SK-N-SH (cell line): Measurements from ENCODE around the gene HHEX. TPM values are rescaled to one million over a fixed set of nuclear protein-coding genes. Genes with fewer than 3 reads are reported as not detected.

Experiments
- CTCF ChIA-PET: fragments of 300-600, 350-600 bp; formaldehyde crosslinking; extraction: SDS; loops from one replicate; lab custom pipeline; 2021; lab: Yijun Ruan, JAX
- POLR2A ChIA-PET: fragments of 350-600 bp; sonication (Branson Sonifier 250); formaldehyde crosslinking; extraction: SDS; loops from one replicate; lab custom pipeline; 2020; ENCODE audit warnings: antibody characterized with exemption, inconsistent platforms; lab: Yijun Ruan, JAX
- DNase-seq: peaks from one replicate; pipeline ENCODE4 v3.0.0; 2012
- H2AFZ ChIP-seq: fragments of 200-600 bp; sonication (generic); 2 replicates; pipeline ENCODE4 v1.8.1; 2016; ENCODE audit warnings: antibody characterized with exemption, mild to moderate bottlenecking, low read depth
- H3F3A ChIP-seq: fragments of 200-600 bp; sonication (generic); replicated peaks from 2 replicates; pipeline ENCODE3; 2016; ENCODE audit warnings: antibody characterized with exemption, mild to moderate bottlenecking; ENCODE audit not compliant: insufficient read depth
- H3K27ac ChIP-seq, 2 experiments: fragments of 200-500 bp in 1 of 2; fragments of 200-600 bp in 1 of 2; sonication (Bioruptor generic) in 1 of 2; sonication (generic), shearing (Covaris generic) in 1 of 2; 2 replicates each; pipeline versions ENCODE4 v1.5.1 to v1.6.1; 2014 to 2016; ENCODE audit warnings: low read depth in 2 of 2, inconsistent platforms in 1 of 2, low read length in 1 of 2, mild to moderate bottlenecking in 1 of 2, mixed read lengths in 1 of 2
- H3K27me3 ChIP-seq: fragments of 200-600 bp; sonication (generic), shearing (Covaris generic); 2 replicates; pipeline ENCODE4 v1.6.1; 2016; ENCODE audit warnings: mixed run types; ENCODE audit not compliant: insufficient read depth
- H3K36me3 ChIP-seq, 2 experiments: fragments of 200-500 bp in 1 of 2; fragments of 200-600 bp in 1 of 2; sonication (Bioruptor generic) in 1 of 2; sonication (generic) in 1 of 2; replicated peaks in 1 of 2; 2 replicates each; pipeline versions ENCODE3 to v1.5.1; 2014 to 2016; ENCODE audit warnings: low read length in 1 of 2, mild to moderate bottlenecking in 1 of 2; ENCODE audit not compliant: insufficient read depth in 2 of 2, control insufficient read depth in 1 of 2
- H3K4me1 ChIP-seq, 2 experiments: fragments of 200-500 bp in 1 of 2; fragments of 200-600 bp in 1 of 2; sonication (Bioruptor generic) in 1 of 2; sonication (generic), shearing (Covaris generic) in 1 of 2; 2 replicates each; pipeline versions ENCODE4 v1.5.1 to v1.6.1; 2014 to 2016; ENCODE audit warnings: low read depth in 1 of 2, low read length in 1 of 2, mixed run types in 1 of 2; ENCODE audit not compliant: insufficient read depth in 2 of 2, control insufficient read depth in 1 of 2
- H3K4me2 ChIP-seq: fragments of 200-600 bp; sonication (generic), shearing (Covaris generic); 2 replicates; pipeline ENCODE4 v1.6.1; 2017; ENCODE audit warnings: mixed run types
- H3K4me3 ChIP-seq, 2 experiments: fragments of 200-500 bp in 1 of 2; fragments of 200-600 bp in 1 of 2; sonication (Bioruptor generic) in 1 of 2; sonication (generic), shearing (Covaris generic) in 1 of 2; 2 replicates each; pipeline versions ENCODE4 v1.5.1 to v1.8.1; 2014 to 2016; ENCODE audit warnings: low read depth in 2 of 2, inconsistent platforms in 1 of 2, low read length in 1 of 2, mild to moderate bottlenecking in 1 of 2, mixed read lengths in 1 of 2, moderate library complexity in 1 of 2
- H3K79me2 ChIP-seq: fragments of 200-600 bp; sonication (generic); 2 replicates; pipeline ENCODE4 v1.8.1; 2017; ENCODE audit warnings: mild to moderate bottlenecking; ENCODE audit not compliant: insufficient read depth
- H3K9ac ChIP-seq: fragments of 200-600 bp; sonication (generic); 2 replicates; pipeline ENCODE4 v1.6.1; 2017; ENCODE audit warnings: mixed run types
- H3K9me2 ChIP-seq: fragments of 200-600 bp; sonication (generic); 2 replicates; pipeline ENCODE4 v1.6.1; 2017; ENCODE audit warnings: mixed run types
- H3K9me3 ChIP-seq: fragments of 200-600 bp; sonication (generic); 2 replicates; pipeline ENCODE4 v1.6.1; 2017; ENCODE audit warnings: mixed run types, mild to moderate bottlenecking, moderate library complexity
- H4K20me1 ChIP-seq: fragments of 200-600 bp; sonication (generic); 2 replicates; pipeline ENCODE4 v1.6.1; 2017; ENCODE audit warnings: mild to moderate bottlenecking, mixed run types; ENCODE audit not compliant: insufficient read depth
- ELF1 ChIP-seq: IDR thresholded peaks from 2 replicates; pipeline ENCODE4 v1.4.0; 2012
- EP300 ChIP-seq, 2 experiments: IDR thresholded peaks; 2 replicates each; pipeline versions ENCODE4 v1.4.0 to v1.6.1; 2012; ENCODE audit warnings: borderline replicate concordance in 1 of 2, low read depth in 1 of 2, low read length in 1 of 2
- EZH2phosphoT487 ChIP-seq: fragments of 200-600 bp; sonication (generic); IDR thresholded peaks from 2 replicates; pipeline ENCODE4 v1.6.1; 2017; ENCODE audit warnings: low read depth, mixed run types, mild to moderate bottlenecking, antibody characterized with exemption, moderate library complexity, borderline replicate concordance
- FOSL2 ChIP-seq: IDR thresholded peaks from 2 replicates; pipeline ENCODE4 v1.4.0; 2012; ENCODE audit warnings: low read depth, mild to moderate bottlenecking, moderate library complexity, borderline replicate concordance
- FOXJ3 ChIP-seq: sonication (generic); formaldehyde crosslinking; IDR thresholded peaks from 2 replicates; pipeline ENCODE4 v1.5.1; 2020; ENCODE audit warnings: mild to moderate bottlenecking, missing genetic modification reagents
- FOXM1 ChIP-seq: IDR thresholded peaks from 2 replicates; pipeline ENCODE4 v1.4.0; 2012; ENCODE audit warnings: low read depth, mild to moderate bottlenecking
- IRF3 ChIP-seq: fragments of 150-350 bp; IDR thresholded peaks from 2 replicates; pipeline ENCODE4 v1.6.1; 2016; ENCODE audit warnings: mild to moderate bottlenecking, low read depth, low read length
- MXI1 ChIP-seq: IDR thresholded peaks from 2 replicates; pipeline ENCODE4 v1.6.1; 2012; ENCODE audit warnings: mild to moderate bottlenecking, low read depth, low read length, improper control_type of control experiment
- RCOR1 ChIP-seq: fragments of 150-350 bp; IDR thresholded peaks from 2 replicates; pipeline ENCODE4 v1.6.1; 2017; ENCODE audit warnings: antibody characterized with exemption, low read length
- RFX5 ChIP-seq: IDR thresholded peaks from 2 replicates; pipeline ENCODE4 v1.6.1; 2012; ENCODE audit warnings: mild to moderate bottlenecking, improper control_type of control experiment, low read length
- RXRA ChIP-seq: IDR thresholded peaks from 2 replicates; pipeline ENCODE4 v1.4.0; 2012; ENCODE audit warnings: low read depth, mild to moderate bottlenecking, borderline replicate concordance
- SIN3A ChIP-seq: IDR thresholded peaks from 2 replicates; pipeline ENCODE4 v1.6.1; 2012; ENCODE audit warnings: low read depth, mild to moderate bottlenecking, low read length, moderate library complexity, borderline replicate concordance
- SMC3 ChIP-seq: IDR thresholded peaks from 2 replicates; pipeline ENCODE4 v1.6.1; 2012; ENCODE audit warnings: low read depth, low read length, improper control_type of control experiment
- TAF1 ChIP-seq: IDR thresholded peaks from 2 replicates; pipeline ENCODE4 v1.6.1; 2012; ENCODE audit warnings: low read depth, mild to moderate bottlenecking, low read length, moderate library complexity, borderline replicate concordance
- TEAD4 ChIP-seq: IDR thresholded peaks from 2 replicates; pipeline ENCODE4 v1.4.0; 2012; ENCODE audit warnings: mild to moderate bottlenecking, borderline replicate concordance; ENCODE audit not compliant: insufficient read depth
- USF2 ChIP-seq: fragments of 150-350 bp; IDR thresholded peaks from 2 replicates; pipeline ENCODE4 v1.6.1; 2017; ENCODE audit warnings: antibody characterized with exemption, low read length, low read depth, borderline replicate concordance
- WGBS: methylation state at CpG from one replicate; pipeline ENCODE4 v1.1.6; 2017; ENCODE audit warnings: low lambda C conversion rate; 5-methylcytosine and 5-hydroxymethylcytosine counted together
- polyA plus RNA-seq, 3 experiments: library from polyadenylated mRNA; depleted of rRNA; stranded (reverse); fragments of >200 nt; gene quantifications; 2 replicates each; pipeline ENCODE4 v1.2.3, GENCODE V29; 2012

HHEX gene
- polyA plus RNA-seq, 1 of the 3 experiments (the other 2 are of a cell fraction), result 1.1 TPM

- H3K36me3 ChIP-seq, result no peaks in the 10 kb centered on the region
- no peaks in the 10 kb centered on the region for H4K20me1 ChIP-seq
- H3K4me2 ChIP-seq, result no peak overlapping the region
- peaks cover 7% of the 10 kb centered on the region for H3F3A ChIP-seq
- H3K27ac ChIP-seq, result no peak overlapping the region
- no peaks in the 10 kb centered on the region for H3K9me3 ChIP-seq
- H3K9ac ChIP-seq, result no peak overlapping the region
- POLR2A ChIA-PET, result no interaction called here
- CTCF ChIA-PET, result no interaction called here
- no peak for TF ChIP-seq IRF3
- TF ChIP-seq SIN3A, result no peak
- TF ChIP-seq ELF1, result no peak
- TF ChIP-seq TEAD4, result no peak
- TF ChIP-seq SMC3, result no peak
- TF ChIP-seq EP300 (IDR thresholded peaks at IDR 0.05; ENCODE audit: borderline replicate concordance in 1 of 2, low read depth in 1 of 2, low read length in 1 of 2), result no peak
- TF ChIP-seq USF2, result no peak
- no peak for TF ChIP-seq RCOR1
- no peak for TF ChIP-seq FOSL2
- TF ChIP-seq, all 33 proteins: peak for 0
- Histone ChIP-seq H3K79me2 (no peaks in the 10 kb centered on the region; the same call in 1 of the 2 replicates), H3K9me2 (no peaks in the 10 kb centered on the region), H3K27me3 (no peaks in the 10 kb centered on the region), H3K4me1 (no peaks in the 10 kb centered on the region), H2AFZ (no peak overlapping the region), H3K4me3 (no peak overlapping the region)
- DNase-seq, result no peak
Observed at GRCh38 chr10:92677708-92678107, 12.0 kb upstream of the HHEX start.

GRCh38 chr10:92678206-92678605, 11.5 kb upstream of the HHEX start:
- H3K4me3 ChIP-seq, result no peak overlapping the region
- TF ChIP-seq EZH2phosphoT487, result no peak
- TF ChIP-seq RXRA, result no peak
- TF ChIP-seq RFX5, result no peak
- no peak for TF ChIP-seq MXI1
- TF ChIP-seq SIN3A, result no peak
- no peak for TF ChIP-seq FOXJ3 (CRISPR knock-in tag)
- TF ChIP-seq IRF3, result no peak
- no peak for TF ChIP-seq TAF1
- TF ChIP-seq FOXM1, result no peak
- TF ChIP-seq, all 33 proteins: peak for 0
- CTCF ChIA-PET, result no interaction called here
- Histone ChIP-seq H2AFZ (no peak overlapping the region), H3K4me2 (no peak overlapping the region), H3K9me3 (no peaks in the 10 kb centered on the region), H3K4me1 (no peaks in the 10 kb centered on the region), H3K79me2 (no peaks in the 10 kb centered on the region; the same call in 1 of the 2 replicates), H4K20me1 (no peaks in the 10 kb centered on the region), H3F3A (peaks cover 7% of the 10 kb centered on the region), H3K9me2 (no peaks in the 10 kb centered on the region), H3K36me3 (no peaks in the 10 kb centered on the region), H3K27ac (no peak overlapping the region), H3K9ac (no peak overlapping the region), H3K27me3 (no peaks in the 10 kb centered on the region)
- DNase-seq, result no peak
- POLR2A ChIA-PET, result no interaction called here
- WGBS, result 59% methylated on average over 5 of the region's 5 CpGs
